GM12864 (cell line): ENCODE measurements around the gene ITK.

Source experiments
- DNase-seq: peaks from one replicate; pipeline ENCODE4 v3.0.0-alpha.2; 2011; ENCODE audit warnings: low read depth
- H3K4me3 ChIP-seq: 2 replicates; pipeline ENCODE4 v1.5.1; 2011; ENCODE audit warnings: mild to moderate bottlenecking, low read depth, low read length, control low read depth
- CTCF ChIP-seq: IDR thresholded peaks from 2 replicates; pipeline ENCODE4 v1.5.1; 2011; ENCODE audit warnings: low read depth, mild to moderate bottlenecking, moderate library complexity, low read length, control low read depth, inconsistent platforms; ENCODE audit errors: missing control alignments

The ITK gene

GRCh38 chr5:157212307-157212706 lies 31.7 kb downstream of the ITK start:
- H3K4me3 ChIP-seq, result no peak overlapping the region
- no peak for TF ChIP-seq CTCF
- DNase-seq, result no peak

- DNase-seq, result no peak
- no peak overlapping the region for H3K4me3 ChIP-seq
- no peak for TF ChIP-seq CTCF
Measured at GRCh38 chr5:157213527-157214243, 33.0 kb downstream of the ITK start.

- no peak for TF ChIP-seq CTCF
- DNase-seq, result no peak
- H3K4me3 ChIP-seq, result no peak overlapping the region
Measured at GRCh38 chr5:157214415-157214814, 33.8 kb downstream of the ITK start.

- DNase-seq, result no peak
- no peak overlapping the region; the same call in 1 of the 2 replicates for H3K4me3 ChIP-seq
- no peak for TF ChIP-seq CTCF
Measured at GRCh38 chr5:157214861-157215513, 34.3 kb downstream of the ITK start.

- TF ChIP-seq CTCF, result no peak
- DNase-seq, result peak; percentile 41
- H3K4me3 ChIP-seq, result no peak overlapping the region
Measured at GRCh38 chr5:157215514-157216167, 35.0 kb downstream of the ITK start.

- H3K4me3 ChIP-seq, result no peak overlapping the region
- no peak for DNase-seq
- no peak for TF ChIP-seq CTCF
Measured at GRCh38 chr5:157216391-157217142, 35.9 kb downstream of the ITK start.
